NK-92 (cell line): Measurements from ENCODE around the gene MYH9.
"Not testable (repeated sequence)": the region's sequence is repeated elsewhere in the genome, so short reads cannot be mapped to it uniquely, and the experiment has no call there.

ENCODE experiments used
- DNase-seq: peaks from one replicate; lab custom pipeline; 2025; ENCODE audit not compliant: unreplicated experiment; lab: John Stamatoyannopoulos, UW

MYH9 gene

DNA sequence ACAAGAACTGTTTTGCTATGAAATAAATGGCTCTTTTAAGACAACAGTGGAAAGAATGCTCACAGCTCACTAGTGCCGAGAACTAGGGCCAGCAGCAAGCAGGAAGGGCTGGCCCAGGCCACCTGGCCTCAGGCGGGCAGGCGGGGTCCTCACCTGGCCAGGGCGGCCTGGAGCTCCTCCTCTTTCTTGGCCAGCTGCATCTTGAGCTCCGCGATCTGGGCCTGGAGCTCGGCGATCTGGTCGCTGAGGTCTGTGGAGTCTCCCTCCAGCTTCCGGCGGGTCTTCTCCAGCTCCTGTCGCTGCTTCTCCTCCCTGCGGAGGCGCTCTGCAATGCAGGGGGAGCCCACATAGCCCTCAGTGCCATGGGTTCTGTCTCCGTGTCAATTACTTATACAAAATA, 91.1 kb downstream of the MYH9 start:
- DNase-seq: no peak

GRCh38 chr22:36295247-36295646, 92.5 kb downstream of the MYH9 start:
- no peak for DNase-seq

DNA sequence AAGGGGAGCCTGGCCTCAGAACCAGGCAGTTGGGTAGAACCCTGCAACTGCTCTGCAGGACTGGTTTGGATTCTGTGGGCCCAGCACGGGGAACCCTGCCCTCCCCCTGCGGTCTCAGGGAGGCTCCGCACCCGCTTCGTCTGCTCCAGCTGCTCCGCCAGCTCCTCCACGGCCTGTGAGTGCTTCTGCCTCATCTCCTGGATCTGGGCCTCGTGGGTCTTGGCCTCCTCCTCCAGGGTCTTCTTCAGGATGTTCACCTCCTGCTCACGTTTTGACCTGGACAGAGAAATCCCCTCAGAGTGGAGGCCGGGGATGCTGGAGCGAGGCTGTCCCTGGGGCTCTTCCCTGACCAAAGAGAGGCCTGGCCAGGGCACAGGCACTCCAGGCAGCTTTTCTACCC, 93.0 kb downstream of the MYH9 start:
- no peak for DNase-seq

GRCh38 chr22:36294293-36294620, 93.5 kb downstream of the MYH9 start:
- DNase-seq: no peak

GRCh38 chr22:36293606-36294292, 94.0 kb downstream of the MYH9 start:
- DNase-seq: no peak

GRCh38 chr22:36292823-36293530, 94.8 kb downstream of the MYH9 start:
- DNase-seq: no peak

DNA sequence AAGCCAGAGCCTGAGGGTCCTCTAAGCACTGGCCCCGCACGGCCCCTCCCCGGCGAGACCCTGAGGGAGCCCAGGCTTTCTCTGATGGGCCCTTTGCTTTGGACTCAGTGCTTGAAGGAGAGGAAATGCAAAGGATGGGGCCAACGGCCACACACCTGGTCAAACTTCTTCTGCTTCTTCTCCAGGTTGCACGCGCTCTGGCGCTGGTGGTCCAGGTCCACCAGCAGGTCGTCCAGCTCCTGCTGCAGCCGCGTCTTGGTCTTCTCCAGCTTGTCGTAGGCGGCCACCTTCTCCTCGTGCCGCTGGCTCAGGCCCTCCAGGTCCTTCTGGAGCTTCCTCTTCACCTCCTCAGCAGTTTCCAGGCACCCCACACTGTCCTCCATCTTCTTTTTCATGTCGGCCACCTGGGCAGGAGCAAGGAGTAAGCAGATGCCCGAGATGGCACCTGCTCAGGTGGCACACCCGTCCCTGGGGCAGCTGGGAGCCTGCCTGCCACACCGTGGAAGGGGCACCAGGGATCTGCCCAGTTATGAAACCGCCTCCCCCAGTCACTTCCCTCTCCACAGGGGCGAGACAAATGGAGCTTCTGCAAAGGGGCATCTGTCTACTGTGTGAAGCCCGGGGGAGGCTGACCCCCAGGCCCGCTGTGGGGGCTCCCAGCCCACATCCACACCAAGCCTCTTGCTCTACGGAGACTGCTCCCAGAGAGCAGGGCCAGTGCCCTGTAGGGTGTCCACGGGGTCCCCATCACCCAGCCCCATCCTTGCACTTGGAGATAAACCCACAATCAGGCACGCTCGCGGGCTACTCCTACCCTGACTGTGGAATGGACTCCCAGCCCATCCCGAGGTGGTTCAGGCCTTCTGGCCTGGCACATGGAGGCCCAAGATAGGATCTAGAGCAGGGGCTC, 95.7 kb downstream of the MYH9 start:
- DNase-seq: no peak

GRCh38 chr22:36290391-36291075, 97.2 kb downstream of the MYH9 start:
- DNase-seq: not testable (repeated sequence)

- DNase-seq: not testable (repeated sequence)
These were observed 97.8 kb downstream of the MYH9 start for GRCh38 chr22:36289948-36290371.

GRCh38 chr22:36289406-36289870, 98.3 kb downstream of the MYH9 start:
- DNase-seq: no peak

GRCh38 chr22:36288571-36289405, 99.0 kb downstream of the MYH9 start:
- DNase-seq: no peak

DNA sequence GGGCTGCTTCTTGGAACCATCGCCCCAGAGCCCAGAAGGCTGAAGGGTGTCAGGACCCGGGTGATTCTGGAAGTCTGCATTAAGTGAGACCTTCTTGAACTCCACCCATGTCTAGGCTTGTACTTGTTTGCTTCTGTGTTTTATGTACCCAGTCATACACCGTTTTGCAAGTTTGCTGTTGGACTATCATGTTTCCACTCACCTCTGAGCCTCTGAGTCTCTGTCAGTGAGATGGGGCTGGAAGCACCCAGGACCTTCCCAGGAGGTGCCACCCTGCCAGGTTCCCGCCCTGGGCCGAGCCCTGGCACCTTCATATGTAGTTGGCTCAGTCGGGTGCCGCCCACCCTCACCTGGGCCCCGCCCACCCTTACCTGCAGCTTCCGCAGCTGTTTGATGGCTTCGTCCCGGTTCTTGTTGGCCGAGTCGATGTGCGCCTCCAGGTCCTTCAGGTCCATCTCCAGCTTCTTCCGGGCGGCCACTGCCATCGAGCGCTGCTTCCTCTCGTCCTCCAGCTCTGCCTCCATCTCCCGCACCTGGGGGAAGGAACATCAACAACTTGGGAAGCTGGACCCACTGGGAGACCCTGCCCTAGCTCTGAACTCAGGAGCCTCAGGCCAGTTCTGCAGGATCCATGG, 99.8 kb downstream of the MYH9 start:
- no peak for DNase-seq

GRCh38 chr22:36286096-36286957, 101.4 kb downstream of the MYH9 start:
- no peak for DNase-seq

DNA sequence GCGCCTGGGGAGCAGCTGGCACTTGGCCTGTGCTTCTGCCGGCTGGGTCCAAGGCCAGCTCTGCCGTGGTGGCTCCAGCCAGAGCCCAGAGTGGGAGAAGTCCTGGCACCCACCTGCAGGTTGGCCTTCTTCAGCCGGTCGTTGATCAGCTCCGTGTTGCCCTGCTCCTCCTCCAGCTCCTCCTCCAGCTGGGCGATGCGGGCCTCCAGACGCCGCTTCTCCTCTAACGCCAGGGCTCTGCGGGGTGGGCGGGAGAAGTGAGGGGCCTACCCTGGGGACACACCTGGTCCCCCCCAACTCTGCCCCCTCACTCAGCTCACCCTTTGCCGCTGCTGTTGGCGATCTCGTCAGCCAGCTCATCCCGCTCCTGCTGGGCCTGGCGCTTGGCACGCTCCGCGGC, 102.2 kb downstream of the MYH9 start:
- no peak for DNase-seq

DNA sequence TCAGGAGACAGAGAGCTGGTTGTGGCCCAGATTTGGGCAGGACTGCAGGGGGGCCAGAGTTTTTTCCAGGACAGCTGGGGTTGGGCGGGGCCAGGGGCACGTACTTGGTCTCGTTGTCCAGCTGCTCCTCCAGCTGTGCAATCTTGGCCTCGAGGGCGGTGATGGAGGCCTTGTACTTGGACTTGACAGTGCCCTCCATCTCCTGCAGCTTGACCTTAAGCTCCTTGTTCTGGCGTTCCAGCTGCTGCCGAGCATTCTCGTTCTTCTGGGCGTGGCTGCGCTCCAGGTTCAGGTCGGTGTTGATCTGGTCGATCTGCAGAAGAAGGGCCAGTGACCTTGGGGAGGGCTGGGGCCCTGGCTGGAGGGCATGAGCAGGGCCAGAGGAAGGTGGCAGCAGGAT, 102.8 kb downstream of the MYH9 start:
- no peak for DNase-seq

DNA sequence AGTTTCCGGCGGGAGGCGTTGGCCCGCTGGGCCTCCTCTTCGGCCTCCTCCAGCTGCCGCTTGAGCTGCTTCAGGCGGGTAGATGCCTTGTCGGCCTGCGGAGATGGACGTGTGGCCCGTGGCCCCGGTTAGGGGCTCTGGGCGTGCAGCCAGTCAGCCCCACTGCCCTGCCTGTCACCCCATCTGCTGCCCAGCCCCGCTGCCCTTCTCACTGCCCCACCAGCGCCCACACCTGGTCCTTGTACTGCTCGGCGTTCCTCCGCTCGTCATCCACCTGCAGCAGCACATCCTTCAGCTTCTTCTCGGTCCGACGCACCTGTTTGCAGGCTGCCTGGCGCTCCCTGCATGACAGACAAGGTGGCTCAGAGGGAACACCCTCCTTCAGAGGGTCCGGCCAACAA, 103.6 kb downstream of the MYH9 start:
- no peak for DNase-seq

DNA sequence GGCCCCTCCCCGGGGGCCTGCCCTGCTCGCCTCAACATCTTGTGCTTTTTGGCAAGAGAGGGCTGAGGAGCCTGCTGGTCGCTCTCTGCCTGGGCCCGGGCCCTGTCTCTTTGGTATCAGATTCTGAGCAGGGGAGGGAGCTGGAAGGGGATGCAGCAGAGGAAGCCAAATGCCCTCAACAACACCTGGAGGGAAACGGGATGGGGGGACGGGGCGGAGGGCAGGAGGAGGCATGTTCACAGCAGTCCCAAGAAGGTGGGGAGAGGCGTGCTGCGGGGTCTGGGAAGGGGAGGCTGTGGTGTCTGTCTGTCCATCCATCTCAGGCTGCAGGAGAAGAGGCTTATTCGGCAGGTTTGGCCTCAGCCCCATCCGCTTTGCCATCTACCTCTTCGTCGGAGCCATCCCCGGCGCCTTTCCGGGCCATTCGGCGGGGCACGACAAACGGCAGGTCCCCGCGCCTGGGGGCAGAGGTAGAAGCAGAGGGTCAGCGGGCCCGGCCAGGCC, 105.4 kb downstream of the MYH9 start:
- no peak for DNase-seq

DNA sequence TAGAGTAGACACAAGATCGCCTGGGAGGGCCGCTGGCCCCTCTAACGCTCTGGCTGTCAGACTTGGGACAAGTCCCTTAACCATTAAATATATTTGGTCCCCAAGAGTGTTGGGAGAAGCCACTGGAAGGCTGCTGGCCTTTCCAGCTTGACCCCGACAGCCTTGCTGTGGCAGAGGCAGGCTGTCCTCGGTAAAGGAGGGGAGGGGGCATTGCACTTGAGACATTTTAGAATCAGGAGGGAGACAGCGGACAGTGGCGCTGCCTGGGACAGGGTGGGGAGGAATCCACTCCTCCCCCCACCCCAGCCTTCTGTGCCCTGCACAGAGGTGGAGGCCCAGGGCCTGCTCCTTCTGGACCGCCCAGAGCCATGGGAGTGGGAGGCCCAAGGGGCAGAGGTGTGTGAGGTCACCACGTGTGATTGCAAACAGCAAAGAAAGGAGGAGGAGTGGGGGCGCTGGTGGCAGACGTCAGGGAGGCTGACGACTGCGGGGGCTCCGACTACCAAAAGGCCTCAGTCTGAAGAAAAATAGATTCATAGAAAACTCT, 105.9 kb downstream of the MYH9 start:
- DNase-seq: no peak
